Daoy (cell line): ENCODE results near the gene SLC8B1. TPM values are rescaled to one million over a fixed set of nuclear protein-coding genes. Genes with fewer than 3 reads are reported as not detected.

Source experiments
- DNase-seq: peaks from one replicate; pipeline ENCODE4 v3.0.0-alpha.2; 2015; ENCODE audit warnings: low read depth
- total RNA-seq: library from RNA; depleted of rRNA; stranded (reverse); fragments of >200 nt; shearing (Covaris generic); gene quantifications from 2 replicates; pipeline ENCODE4 v1.2.3, GENCODE V29; 2014; rRNA removed

SLC8B1 gene
- 13.4 and 16.4 TPM in 2 replicates for total RNA-seq

GRCh38 chr12:113334786-113335539 is at the start of gene SLC8B1:
SLC8B1 (minus strand) TSS chr12:113335109; CDS start chr12:113332878, 2,231 bp downstream.
- peak; percentile 88 for DNase-seq

GRCh38 chr12:113382206-113382605 is 47.3 kb upstream of the SLC8B1 start:
- no peak for DNase-seq

- DNase-seq = no peak
These were observed 46.3 kb upstream of the SLC8B1 start for GRCh38 chr12:113381220-113381619.

GRCh38 chr12:113378291-113378690 is 43.4 kb upstream of the SLC8B1 start:
- no peak for DNase-seq

- DNase-seq = no peak
These were observed 40.0 kb upstream of the SLC8B1 start for GRCh38 chr12:113374823-113375428.

- no peak for DNase-seq
These were observed 39.1 kb upstream of the SLC8B1 start for GRCh38 chr12:113373969-113374368.

DNA sequence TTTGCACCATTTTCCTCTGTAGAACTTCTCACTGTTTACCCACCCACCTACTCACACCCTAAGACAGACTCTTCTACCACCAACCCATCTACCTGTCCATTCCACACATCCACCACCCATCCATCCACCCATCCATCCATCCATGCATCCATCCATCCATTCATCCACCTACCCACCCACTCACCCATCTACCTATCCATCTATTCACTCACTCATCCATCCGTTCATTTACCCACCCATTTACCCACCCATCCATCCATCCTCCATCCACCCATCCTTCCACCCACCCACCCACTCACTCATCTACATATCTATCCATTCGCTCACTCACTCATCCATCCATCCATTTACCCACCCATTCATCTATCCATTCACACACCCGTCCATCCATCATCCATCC is 38.5 kb upstream of the SLC8B1 start:
- no peak for DNase-seq

DNA sequence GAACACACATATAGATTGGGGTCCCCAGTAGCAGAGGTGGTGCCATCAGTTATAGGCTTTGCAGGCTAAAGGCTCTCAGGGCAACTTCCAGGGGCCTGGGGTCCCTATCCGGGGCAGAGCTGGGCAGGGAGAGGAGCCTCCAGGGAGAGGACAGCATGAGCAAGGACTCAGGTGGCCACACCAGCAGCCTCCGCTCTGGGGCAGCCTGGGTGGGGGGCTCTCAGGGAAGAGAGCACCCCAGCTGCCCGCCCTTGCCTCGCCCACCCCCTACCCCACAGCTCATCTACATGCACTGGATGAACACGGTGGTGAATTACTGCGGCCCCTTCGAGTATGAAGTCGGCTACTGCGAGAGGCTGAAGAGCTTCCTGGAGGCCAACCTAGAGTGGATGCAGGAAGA is 37.5 kb upstream of the SLC8B1 start:
- DNase-seq = no peak

DNA sequence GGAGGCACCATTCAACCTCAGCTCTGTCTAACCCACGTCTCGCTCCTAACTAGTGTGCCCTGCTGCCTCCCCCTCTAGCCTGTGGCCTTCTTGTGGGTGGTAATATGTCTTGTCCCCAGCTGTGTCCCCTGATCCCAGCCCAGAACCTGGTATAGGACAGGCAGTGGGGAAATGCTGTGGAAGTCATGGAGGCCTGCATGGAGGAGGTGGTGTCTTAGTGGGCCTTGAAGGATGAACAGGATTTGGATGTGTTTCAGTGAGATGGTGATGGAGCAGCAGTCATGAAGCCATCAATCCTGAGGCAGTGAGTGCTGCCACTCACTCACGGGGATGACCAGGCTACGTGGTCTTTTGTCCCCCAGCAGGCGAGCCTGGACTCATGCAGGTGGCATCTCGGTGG is 36.9 kb upstream of the SLC8B1 start:
- no peak for DNase-seq

- DNase-seq = no peak
These were observed 36.2 kb upstream of the SLC8B1 start for GRCh38 chr12:113370923-113371682.

GRCh38 chr12:113369391-113369985 is 34.6 kb upstream of the SLC8B1 start:
- DNase-seq = no peak

- DNase-seq = peak; percentile 28
These were observed 33.4 kb upstream of the SLC8B1 start for GRCh38 chr12:113368331-113368730.

DNA sequence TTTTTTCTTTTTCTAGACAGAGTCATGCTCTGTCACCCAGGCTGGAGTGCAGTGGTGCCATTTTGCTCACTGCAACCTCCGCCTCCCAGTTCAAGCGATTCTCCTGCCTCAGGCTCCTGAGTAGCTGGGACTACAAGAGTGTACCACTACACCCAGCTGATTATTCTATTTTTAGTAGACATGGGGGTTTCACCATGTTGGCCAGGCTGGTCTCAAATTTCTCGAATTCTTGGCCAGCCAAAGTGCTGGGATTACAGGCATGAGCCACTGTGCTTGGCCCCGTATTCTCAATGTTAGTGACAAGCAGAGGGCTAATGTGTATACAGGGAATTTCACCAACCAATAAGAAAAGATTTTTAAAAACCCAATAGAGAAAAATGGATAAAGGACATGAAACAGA is 31.9 kb upstream of the SLC8B1 start:
- DNase-seq = no peak

DNA sequence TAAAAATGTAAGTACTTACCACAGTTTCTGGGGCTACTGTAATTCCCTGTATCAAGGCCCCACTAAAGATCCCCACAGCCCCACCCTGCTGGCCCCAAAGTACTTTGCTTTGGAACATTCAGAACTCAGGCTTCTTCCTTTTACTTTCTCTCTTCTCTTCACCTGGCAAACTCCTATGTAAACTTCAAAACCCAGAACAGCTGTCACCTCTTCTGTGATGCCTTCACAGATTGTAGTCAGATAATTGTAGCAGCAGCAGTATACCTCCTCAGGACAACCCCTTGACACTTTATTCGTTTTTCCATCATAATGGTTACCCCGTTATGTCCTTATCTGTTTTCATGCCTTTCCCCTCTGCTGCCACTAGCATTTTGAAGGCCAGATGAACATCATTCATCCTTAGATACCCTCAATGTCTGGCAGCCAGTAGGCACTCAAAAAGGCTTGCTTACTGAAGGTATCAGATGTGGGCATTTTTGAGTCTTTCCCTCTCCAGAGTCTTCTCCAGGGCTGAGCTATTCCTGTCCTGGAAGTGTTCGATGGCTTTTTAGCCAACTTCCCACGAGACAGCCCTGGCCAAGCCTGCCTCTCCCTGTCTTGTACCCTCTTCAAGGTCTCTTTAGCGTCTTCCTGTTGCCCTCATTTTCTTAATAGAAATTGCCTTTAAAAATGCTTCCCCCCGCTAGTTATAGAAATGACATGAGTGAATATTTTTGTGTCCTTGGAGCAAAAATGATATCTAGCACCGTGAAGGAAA is 30.9 kb upstream of the SLC8B1 start:
- DNase-seq = no peak

GRCh38 chr12:113364698-113365097 is 29.8 kb upstream of the SLC8B1 start:
- DNase-seq = no peak

DNA sequence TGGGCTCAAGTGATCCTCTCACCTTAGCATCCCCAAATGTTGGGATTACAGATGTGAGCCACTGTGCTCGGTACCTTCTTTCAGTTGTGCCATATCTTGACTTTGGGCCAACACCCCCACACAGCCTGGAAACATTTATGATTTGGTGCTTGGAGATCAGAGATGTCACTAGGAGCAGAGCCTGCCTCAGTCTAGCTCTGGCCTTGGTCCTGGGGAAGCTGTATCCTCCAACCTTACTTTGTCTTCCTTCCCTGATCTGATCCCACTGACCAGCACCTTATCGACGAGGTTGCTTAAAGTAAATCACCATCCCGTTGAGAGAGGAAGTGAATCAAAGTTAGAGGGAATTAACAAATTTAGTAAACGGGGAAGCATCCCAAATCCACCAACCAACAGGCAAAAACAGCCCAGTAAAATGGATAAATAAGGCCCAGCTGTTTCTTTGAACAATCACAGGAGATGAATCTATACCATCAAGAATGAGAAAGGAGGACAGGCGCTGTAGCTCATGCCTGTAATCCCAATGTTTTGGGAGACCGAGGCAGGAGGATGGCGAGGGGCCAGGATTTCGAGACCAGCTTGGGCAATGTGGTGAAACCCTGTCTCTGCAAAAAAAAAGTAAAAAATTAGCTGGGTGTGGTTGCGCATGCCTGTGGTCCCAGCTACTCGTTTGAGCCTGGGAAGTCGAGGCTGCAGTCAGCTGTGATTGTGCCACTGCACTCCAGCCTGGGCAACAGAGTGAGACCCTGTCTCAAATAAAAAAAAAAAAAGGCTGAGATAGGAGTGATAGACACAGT is 26.9 kb upstream of the SLC8B1 start:
- DNase-seq = no peak

DNA sequence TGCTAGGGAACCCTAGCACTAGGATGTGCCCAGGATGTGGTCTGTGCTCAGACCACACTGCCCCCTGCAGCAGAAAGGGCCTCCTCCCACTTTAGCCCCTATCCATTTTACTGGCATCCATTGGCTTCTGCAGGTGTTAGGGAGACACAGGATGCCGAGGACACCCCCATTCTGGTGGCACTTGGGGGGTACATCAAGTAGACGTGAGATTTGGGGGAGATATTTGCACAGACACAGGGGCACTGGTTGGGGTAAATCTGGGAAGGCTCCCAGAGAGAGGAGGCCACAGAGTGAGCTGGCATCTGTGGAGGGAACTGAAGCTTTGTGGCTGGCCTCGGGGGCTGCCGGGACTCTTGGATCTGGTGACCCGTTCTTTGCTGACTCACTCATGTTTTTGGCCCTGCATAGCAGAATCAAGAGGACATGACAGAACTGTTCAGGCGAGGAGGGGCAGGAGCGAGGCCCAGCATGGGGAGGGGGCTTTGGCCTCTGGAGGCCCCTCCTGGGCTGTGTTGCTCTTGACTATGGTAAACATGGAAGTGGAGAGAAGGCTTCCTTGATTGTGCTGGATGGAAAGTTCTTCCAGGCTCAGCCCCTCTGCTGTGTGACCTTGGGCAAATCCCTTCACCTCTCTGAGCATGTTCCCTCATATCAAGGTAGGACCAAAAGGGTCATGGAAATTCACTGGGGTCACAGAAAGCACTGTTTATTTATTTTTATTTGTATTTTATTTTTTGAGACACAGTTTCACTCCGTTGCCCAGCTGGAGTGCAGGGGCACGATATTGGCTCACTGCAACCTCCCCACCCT is 25.2 kb upstream of the SLC8B1 start:
- peak; percentile 37 for DNase-seq

GRCh38 chr12:113359133-113359938 is 24.4 kb upstream of the SLC8B1 start:
- DNase-seq = peak; percentile 50
